Activated CD4-positive, alpha-beta T cell treated with anti-CD3 and anti-CD28 coated beads, Interleukin-2, amount 10 ng/mL, durations not matched to agents 7 days and 5 days (primary cell): ENCODE results near the gene CREM. TPM values are rescaled to one million over a fixed set of nuclear protein-coding genes. Genes with fewer than 3 reads are reported as not detected.

Experiments
- CTCF ChIA-PET: fragments of 350-600 bp; sonication (Branson Sonifier 250); formaldehyde crosslinking; loops from one replicate; lab custom pipeline; 2021; ENCODE audit warnings: antibody characterized with exemption; lab: Charles Lee
- POLR2A ChIA-PET: fragments of 350-600 bp; sonication (Branson Sonifier 250); formaldehyde crosslinking; loops from one replicate; lab custom pipeline; 2021; ENCODE audit warnings: antibody characterized with exemption; lab: Charles Lee
- DNase-seq: peaks from one replicate; pipeline ENCODE4 v3.0.0-alpha.2; 2020
- H3K27ac Mint-ChIP-seq: one replicate; pipeline ENCODE4 v1.8.0; 2021; ENCODE audit warnings: mild to moderate bottlenecking, moderate library complexity, mixed read lengths
- H3K27me3 Mint-ChIP-seq: one replicate; pipeline ENCODE4 v1.8.0; 2021; ENCODE audit warnings: mixed read lengths
- H3K36me3 Mint-ChIP-seq: one replicate; pipeline ENCODE4 v1.8.0; 2021; ENCODE audit warnings: low read depth, mixed read lengths
- H3K4me1 Mint-ChIP-seq: one replicate; pipeline ENCODE4 v1.8.0; 2021; ENCODE audit warnings: mixed read lengths
- H3K4me3 Mint-ChIP-seq: one replicate; pipeline ENCODE4 v1.8.0; 2021; ENCODE audit warnings: mild to moderate bottlenecking, moderate library complexity, mixed read lengths
- H3K9me3 Mint-ChIP-seq: one replicate; pipeline ENCODE4 v1.8.0; 2021; ENCODE audit warnings: mixed read lengths
- total RNA-seq, 2 experiments: library from RNA; stranded (reverse); gene quantifications; one replicate each; pipeline ENCODE4 v1.2.3, GENCODE V29; 2021

CREM gene
- total RNA-seq, 2 experiments from 2014 or later = 48.7 to 51.6 TPM

- H3K36me3 Mint-ChIP-seq = peaks cover 16% of the 10 kb centered on the region
- H3K9me3 Mint-ChIP-seq = no peaks in the 10 kb centered on the region
- peak overlapping the region; percentile 1 for H3K27ac Mint-ChIP-seq
- H3K4me3 Mint-ChIP-seq = no peak overlapping the region
- ChIA-PET CTCF (interaction anchor here (2.3 to 14.2 kb wide), 2 partner anchors 18 to 74 kb away, joined by 6 to 130 read pairs; partner anchors contain the start of gene CREM), POLR2A (no interaction called here)
- no peak for DNase-seq
- H3K27me3 Mint-ChIP-seq = no peaks in the 10 kb centered on the region
- peaks cover 56% of the 10 kb centered on the region for H3K4me1 Mint-ChIP-seq
Measured at GRCh38 chr10:35200487-35200886, 73.8 kb downstream of the CREM start.

DNA sequence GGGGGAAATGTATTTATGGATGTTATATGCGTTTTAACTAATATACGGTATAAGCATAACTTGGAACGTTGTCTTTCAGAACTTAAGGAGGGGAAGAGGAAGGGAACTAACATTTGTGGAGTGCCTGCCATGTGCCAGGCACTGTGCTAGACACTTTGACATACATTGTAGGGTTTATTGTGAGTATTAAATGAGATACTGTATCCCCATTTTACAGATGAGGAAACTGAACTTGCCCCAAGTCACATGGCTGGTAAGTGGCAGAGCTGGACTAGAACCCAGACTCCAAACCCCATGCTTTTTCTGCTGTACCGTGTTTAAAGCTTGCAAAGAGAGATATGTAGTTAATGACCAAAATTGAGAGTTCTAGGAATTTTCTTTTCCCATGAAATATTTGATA, 74.6 kb downstream of the CREM start:
- H3K9me3 Mint-ChIP-seq = no peaks in the 10 kb centered on the region
- no peak for DNase-seq
- H3K27ac Mint-ChIP-seq = peak overlapping the region; percentile 46
- ChIA-PET CTCF (interaction anchor here (14.2 kb wide), 1 partner anchor 17 kb away, joined by 130 read pairs; no protein-coding TSS in a partner anchor), POLR2A (no interaction called here)
- no peak overlapping the region for H3K4me3 Mint-ChIP-seq
- peaks cover 17% of the 10 kb centered on the region for H3K36me3 Mint-ChIP-seq
- no peaks in the 10 kb centered on the region for H3K27me3 Mint-ChIP-seq
- H3K4me1 Mint-ChIP-seq = peaks cover 53% of the 10 kb centered on the region

DNA sequence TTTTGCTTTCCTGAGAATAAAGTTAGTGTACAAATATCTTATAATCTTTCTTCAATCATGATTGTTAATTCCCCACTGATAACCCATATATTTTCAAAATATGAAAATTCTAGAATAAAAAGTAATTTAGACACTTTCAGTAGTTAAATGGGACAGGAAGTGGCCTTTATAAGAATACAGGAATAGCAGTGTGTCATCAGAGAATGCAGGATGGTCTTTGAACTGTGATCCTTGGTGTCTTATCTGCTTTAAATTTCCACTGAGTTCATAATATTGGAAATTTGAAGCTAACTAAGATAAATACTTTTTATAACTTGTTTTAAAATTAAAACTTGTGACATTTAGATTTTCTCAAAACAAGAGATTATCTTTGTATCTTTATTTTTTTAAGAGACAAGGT, 75.4 kb downstream of the CREM start:
- H3K9me3 Mint-ChIP-seq = no peaks in the 10 kb centered on the region
- H3K27ac Mint-ChIP-seq = no peak overlapping the region
- no peaks in the 10 kb centered on the region for H3K27me3 Mint-ChIP-seq
- CTCF ChIA-PET = interaction anchor here (14.2 kb wide), 1 partner anchor 16 kb away, joined by 130 read pairs; no protein-coding TSS in a partner anchor
- DNase-seq = no peak
- peaks cover 25% of the 10 kb centered on the region for H3K36me3 Mint-ChIP-seq
- POLR2A ChIA-PET = no interaction called here
- peaks cover 59% of the 10 kb centered on the region for H3K4me1 Mint-ChIP-seq
- H3K4me3 Mint-ChIP-seq = no peak overlapping the region

GRCh38 chr10:35203745-35204144, 77.1 kb downstream of the CREM start:
- ChIA-PET CTCF (interaction anchor here (1.1 to 14.2 kb wide), 4 partner anchors 8 to 78 kb away, joined by 4 to 130 read pairs (median 50); partner anchors contain the start of gene CREM), POLR2A (no interaction called here)
- Mint-ChIP-seq H3K4me1 (peaks cover 60% of the 10 kb centered on the region), H3K36me3 (peaks cover 26% of the 10 kb centered on the region), H3K27ac (no peak overlapping the region), H3K9me3 (no peaks in the 10 kb centered on the region), H3K4me3 (no peak overlapping the region), H3K27me3 (no peaks in the 10 kb centered on the region)
- DNase-seq = no peak

GRCh38 chr10:35204650-35205319, 78.1 kb downstream of the CREM start:
- Mint-ChIP-seq H3K27me3 (no peaks in the 10 kb centered on the region), H3K9me3 (no peaks in the 10 kb centered on the region), H3K4me3 (no peak overlapping the region), H3K4me1 (peaks cover 70% of the 10 kb centered on the region), H3K27ac (no peak overlapping the region), H3K36me3 (peaks cover 33% of the 10 kb centered on the region)
- ChIA-PET CTCF (interaction anchor here (0.6 to 14.2 kb wide), 7 partner anchors 9 to 180 kb away, joined by 3 to 130 read pairs (median 4); partner anchors contain the start of gene CREM), POLR2A (interaction anchor here (0.7 kb wide), 1 partner anchor 9 kb away, joined by 7 read pairs; no protein-coding TSS in a partner anchor)
- DNase-seq = no peak

- CTCF ChIA-PET = interaction anchor here (1.0 to 7.1 kb wide), 3 partner anchors 10 to 80 kb away, joined by 3 to 59 read pairs (median 40); partner anchors contain the start of gene CREM
- H3K27me3 Mint-ChIP-seq = no peaks in the 10 kb centered on the region
- H3K4me1 Mint-ChIP-seq = peaks cover 74% of the 10 kb centered on the region
- H3K4me3 Mint-ChIP-seq = no peak overlapping the region
- no peaks in the 10 kb centered on the region for H3K9me3 Mint-ChIP-seq
- peaks cover 44% of the 10 kb centered on the region for H3K36me3 Mint-ChIP-seq
- POLR2A ChIA-PET = no interaction called here
- no peak for DNase-seq
- H3K27ac Mint-ChIP-seq = no peak overlapping the region
Measured at GRCh38 chr10:35206274-35206673, 79.6 kb downstream of the CREM start.

DNA sequence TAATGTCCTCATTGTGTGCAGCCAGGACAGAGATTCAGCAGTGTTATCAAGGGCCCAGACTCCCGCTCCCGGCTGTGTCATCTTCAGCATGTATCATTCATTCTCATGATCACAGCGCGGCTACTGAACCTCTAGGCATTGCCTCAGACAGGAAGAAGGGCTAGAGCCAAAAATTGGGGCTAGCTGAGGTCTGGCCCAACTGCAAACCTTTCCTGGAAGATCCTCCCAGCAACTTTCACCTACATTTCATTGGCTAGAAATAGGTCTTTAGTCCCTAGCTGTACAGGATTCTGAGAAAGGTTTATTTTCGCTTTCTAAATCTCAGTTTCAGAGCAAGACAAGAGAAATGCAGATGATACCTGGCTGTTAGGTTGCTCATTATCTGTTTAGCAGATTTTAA, 81.9 kb downstream of the CREM start:
- POLR2A ChIA-PET = interaction anchor here (1.0 to 2.0 kb wide), 2 partner anchors 9 to 13 kb away, joined by 3 to 6 read pairs; no protein-coding TSS in a partner anchor
- DNase-seq = peak; percentile 68
- Mint-ChIP-seq H3K9me3 (no peaks in the 10 kb centered on the region), H3K4me1 (peaks cover 66% of the 10 kb centered on the region), H3K4me3 (peak overlapping the region; percentile 45), H3K36me3 (peaks cover 41% of the 10 kb centered on the region), H3K27ac (peak overlapping the region; percentile 91), H3K27me3 (no peaks in the 10 kb centered on the region)
- CTCF ChIA-PET = interaction anchor here (0.6 to 7.1 kb wide), 6 partner anchors 9 to 247 kb away, joined by 3 to 59 read pairs (median 12); partner anchors contain the start of gene CREM

GRCh38 chr10:35208949-35209613, 82.4 kb downstream of the CREM start:
- Mint-ChIP-seq H3K9me3 (no peaks in the 10 kb centered on the region), H3K27ac (peak overlapping the region; percentile 91), H3K36me3 (peaks cover 44% of the 10 kb centered on the region), H3K4me1 (peaks cover 67% of the 10 kb centered on the region), H3K4me3 (peak overlapping the region; percentile 45), H3K27me3 (no peaks in the 10 kb centered on the region)
- no peak for DNase-seq
- POLR2A ChIA-PET = interaction anchor here (1.0 to 2.0 kb wide), 2 partner anchors 8 to 13 kb away, joined by 3 to 6 read pairs; no protein-coding TSS in a partner anchor
- CTCF ChIA-PET = interaction anchor here (0.7 to 7.1 kb wide), 5 partner anchors 8 to 248 kb away, joined by 3 to 59 read pairs (median 22); partner anchors contain the start of gene CREM

GRCh38 chr10:35210961-35211360, 84.3 kb downstream of the CREM start:
- Mint-ChIP-seq H3K4me3 (no peak overlapping the region), H3K9me3 (no peaks in the 10 kb centered on the region), H3K36me3 (peaks cover 49% of the 10 kb centered on the region), H3K27me3 (no peaks in the 10 kb centered on the region), H3K4me1 (peaks cover 56% of the 10 kb centered on the region), H3K27ac (no peak overlapping the region)
- ChIA-PET CTCF (interaction anchor here (1.3 to 14.1 kb wide), 3 partner anchors 12 to 84 kb away, joined by 3 to 130 read pairs (median 24); partner anchors contain the start of gene CREM), POLR2A (no interaction called here)
- DNase-seq = no peak

DNA sequence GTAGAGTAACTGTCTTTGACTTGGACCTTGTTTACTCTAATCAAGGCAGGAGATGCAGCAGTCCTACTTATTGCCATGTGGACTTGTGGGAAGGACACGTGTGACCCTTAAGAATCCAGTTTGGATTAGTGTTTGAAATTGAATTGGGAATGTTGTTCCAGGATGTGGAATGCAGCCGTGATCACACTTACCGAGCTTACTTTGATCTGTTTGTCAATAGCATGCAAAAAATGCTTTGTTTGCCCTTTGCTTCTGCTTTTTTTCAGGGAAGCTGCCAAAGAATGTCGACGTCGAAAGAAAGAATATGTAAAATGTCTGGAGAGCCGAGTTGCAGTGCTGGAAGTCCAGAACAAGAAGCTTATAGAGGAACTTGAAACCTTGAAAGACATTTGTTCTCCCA, 84.7 kb downstream of the CREM start:
- H3K4me3 Mint-ChIP-seq = no peak overlapping the region
- no peak for DNase-seq
- CTCF ChIA-PET = interaction anchor here (1.3 to 14.1 kb wide), 2 partner anchors 13 to 85 kb away, joined by 3 to 130 read pairs; partner anchors contain the start of gene CREM
- H3K4me1 Mint-ChIP-seq = peaks cover 58% of the 10 kb centered on the region
- POLR2A ChIA-PET = no interaction called here
- H3K27ac Mint-ChIP-seq = no peak overlapping the region
- H3K36me3 Mint-ChIP-seq = peaks cover 47% of the 10 kb centered on the region
- no peaks in the 10 kb centered on the region for H3K27me3 Mint-ChIP-seq
- H3K9me3 Mint-ChIP-seq = no peaks in the 10 kb centered on the region

DNA sequence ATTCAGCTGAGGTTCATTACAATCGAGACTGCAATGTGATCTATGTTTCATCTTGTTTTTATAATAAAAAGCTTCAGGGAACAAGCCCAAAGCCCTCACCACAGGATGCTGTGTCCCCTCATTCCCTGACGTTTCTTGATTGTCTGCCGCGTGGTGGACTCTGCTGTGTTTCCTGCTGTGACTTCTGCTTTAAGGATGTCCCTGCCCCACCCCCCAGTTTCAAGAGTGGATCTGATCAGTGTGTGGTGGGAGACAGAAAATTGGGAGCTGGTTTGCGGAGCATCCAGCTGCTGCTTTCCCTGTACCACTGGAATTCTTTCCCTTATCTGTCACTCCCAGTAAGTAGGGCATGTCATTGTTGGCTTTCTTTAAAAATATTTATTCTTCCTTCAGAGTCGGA, 86.2 kb downstream of the CREM start:
- ChIA-PET POLR2A (no interaction called here), CTCF (interaction anchor here (3.4 to 14.1 kb wide), 2 partner anchors 14 to 86 kb away, joined by 16 to 130 read pairs; partner anchors contain the start of gene CREM)
- Mint-ChIP-seq H3K4me1 (peaks cover 62% of the 10 kb centered on the region), H3K4me3 (no peak overlapping the region), H3K9me3 (no peaks in the 10 kb centered on the region), H3K27ac (peak overlapping the region; percentile 13), H3K36me3 (peaks cover 38% of the 10 kb centered on the region), H3K27me3 (no peaks in the 10 kb centered on the region)
- no peak for DNase-seq

DNA sequence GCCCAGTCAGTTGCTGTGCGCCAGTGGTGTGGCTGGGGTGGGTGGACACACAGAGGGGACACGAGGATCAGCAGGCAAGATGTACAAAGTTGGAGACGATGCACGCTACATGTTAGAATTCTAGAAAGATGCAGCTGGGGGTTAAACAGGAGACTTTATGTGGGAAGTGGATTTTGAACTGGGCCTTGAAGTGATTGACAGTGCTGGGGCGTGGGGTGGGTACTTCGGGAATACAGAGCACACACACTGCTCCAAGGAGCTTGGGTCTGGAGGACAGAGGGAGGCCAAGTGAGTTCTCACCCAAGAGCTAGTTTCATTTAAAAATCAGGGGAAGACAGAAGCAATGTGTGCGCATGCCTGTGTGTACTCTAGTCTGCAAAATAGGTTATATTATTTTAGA, 87.1 kb downstream of the CREM start:
- Mint-ChIP-seq H3K4me3 (no peak overlapping the region), H3K9me3 (no peaks in the 10 kb centered on the region), H3K36me3 (peaks cover 34% of the 10 kb centered on the region), H3K27ac (no peak overlapping the region), H3K27me3 (no peaks in the 10 kb centered on the region), H3K4me1 (peaks cover 63% of the 10 kb centered on the region)
- ChIA-PET POLR2A (no interaction called here), CTCF (interaction anchor here (3.4 to 14.1 kb wide), 2 partner anchors 15 to 86 kb away, joined by 16 to 130 read pairs; partner anchors contain the start of gene CREM)
- no peak for DNase-seq
